ENCODE data around the gene CDKN1C.

Gene CDKN1C

GRCh38 chr11:2887515-2888195 lies 2.1 kb upstream of the CDKN1C start:
- DNase-seq = no peak

DNA sequence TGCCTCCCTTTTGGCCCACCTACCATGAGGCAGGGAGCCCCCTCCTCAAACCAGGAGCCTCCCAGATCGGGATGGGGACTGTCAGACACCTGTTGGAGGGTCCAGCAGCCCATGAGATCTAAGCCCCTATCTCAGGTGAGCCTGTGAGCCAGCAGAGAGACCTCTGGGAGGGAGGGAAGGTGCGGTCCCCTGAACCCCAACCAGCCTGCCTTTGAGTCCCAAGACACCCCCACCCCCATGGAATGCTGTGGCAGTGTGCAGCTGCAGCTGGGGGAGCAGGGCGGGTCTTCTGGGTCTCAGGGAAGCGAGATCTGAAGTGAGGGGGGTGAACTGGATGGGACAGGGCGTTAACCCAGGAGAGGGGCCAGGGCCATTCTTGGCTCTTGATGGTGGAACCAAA lies 1.4 kb upstream of the CDKN1C start:
- DNase-seq = no peak

DNA sequence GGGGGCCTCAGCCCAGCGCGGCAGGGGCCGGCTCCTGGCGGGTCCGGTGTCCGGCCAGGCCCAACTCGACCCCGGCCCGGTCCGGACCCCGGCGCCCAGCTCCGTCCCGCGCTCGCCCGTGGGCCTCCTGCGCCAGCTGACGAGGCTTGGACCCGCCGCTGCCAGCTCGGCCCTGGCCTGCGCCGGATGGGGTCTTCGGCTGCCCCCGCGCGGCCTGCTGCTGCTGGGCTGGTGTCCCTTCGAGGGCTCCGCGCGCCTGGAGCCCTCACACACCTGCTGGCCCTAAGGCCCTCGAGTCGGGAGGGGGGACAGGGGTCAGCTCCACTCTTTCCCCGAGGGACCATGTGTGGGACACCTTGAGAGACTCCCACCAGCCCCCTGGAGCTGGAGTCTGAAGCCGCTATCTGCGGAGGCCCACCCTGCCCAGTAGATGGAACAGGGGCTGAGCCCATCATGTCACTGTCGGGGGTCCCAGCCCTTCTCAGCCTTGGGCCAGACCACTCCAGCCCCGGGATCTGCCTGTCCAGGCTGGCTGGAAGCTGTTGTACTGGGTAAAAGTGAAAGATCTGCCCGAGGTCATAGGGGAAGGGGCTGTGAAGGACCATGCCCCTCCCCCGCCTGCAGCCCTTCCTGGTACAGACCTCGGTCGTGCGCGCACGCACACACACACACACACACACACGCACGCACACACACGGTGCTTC lies 768 bp upstream of the CDKN1C start:
- DNase-seq = no peak

- no peak for DNase-seq
These were observed 428 bp downstream of the CDKN1C start for GRCh38 chr11:2885017-2885677.

DNA sequence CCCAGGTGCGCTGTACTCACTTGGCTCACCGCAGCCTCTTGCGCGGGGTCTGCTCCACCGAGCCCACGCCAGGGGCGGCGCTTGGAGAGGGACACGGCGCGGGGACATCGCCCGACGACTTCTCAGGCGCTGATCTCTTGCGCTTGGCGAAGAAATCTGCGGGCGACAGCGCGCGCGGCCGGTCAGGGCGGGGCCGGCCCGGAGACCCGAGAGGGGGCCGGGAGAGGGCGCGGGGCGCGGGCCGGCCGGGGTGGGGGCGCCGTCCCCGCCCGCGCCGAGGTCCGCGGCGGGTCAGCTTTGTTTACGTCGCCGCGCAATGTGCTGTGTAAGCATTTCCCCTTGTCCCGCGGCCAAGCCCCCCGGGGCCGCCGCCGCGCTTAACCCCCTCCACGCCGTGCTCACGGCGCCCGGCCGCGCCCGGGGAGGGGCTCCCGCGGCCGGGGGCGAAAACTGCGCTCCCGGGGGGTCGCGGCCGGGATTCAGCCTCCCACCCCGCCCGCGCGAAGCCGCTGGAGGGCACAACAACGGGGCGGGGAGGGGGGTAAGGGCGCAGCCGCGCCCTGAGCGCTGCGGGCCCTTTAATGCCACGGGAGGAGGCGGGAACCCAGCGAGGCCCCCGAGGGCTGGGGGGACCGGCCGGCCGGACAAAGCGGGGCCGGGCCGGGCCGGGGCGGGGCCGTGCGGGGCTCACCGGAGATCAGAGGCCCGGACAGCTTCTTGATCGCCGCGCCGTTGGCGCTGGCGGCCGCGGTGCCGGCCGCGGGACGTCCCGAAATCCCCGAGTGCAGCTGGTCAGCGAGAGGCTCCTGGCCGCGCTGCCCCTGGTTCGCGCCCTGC lies 1.4 kb downstream of the CDKN1C start:
- DNase-seq = no peak

DNA sequence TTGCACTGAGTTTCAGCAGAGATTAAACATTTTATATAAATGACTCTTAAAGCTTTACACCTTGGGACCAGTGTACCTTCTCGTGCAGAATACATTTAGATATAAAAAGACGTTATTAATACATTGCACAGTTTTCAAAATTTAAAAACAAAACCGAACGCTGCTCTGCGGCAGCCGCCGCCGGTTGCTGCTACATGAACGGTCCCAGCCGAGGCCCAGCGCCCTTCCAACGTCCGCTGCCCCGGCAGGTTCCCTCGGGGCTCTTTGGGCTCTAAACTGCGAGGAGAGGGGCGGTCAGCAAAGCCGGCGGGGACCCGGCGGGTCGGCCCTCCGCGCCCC lies 2.0 kb downstream of the CDKN1C start:
- no peak for DNase-seq

DNA sequence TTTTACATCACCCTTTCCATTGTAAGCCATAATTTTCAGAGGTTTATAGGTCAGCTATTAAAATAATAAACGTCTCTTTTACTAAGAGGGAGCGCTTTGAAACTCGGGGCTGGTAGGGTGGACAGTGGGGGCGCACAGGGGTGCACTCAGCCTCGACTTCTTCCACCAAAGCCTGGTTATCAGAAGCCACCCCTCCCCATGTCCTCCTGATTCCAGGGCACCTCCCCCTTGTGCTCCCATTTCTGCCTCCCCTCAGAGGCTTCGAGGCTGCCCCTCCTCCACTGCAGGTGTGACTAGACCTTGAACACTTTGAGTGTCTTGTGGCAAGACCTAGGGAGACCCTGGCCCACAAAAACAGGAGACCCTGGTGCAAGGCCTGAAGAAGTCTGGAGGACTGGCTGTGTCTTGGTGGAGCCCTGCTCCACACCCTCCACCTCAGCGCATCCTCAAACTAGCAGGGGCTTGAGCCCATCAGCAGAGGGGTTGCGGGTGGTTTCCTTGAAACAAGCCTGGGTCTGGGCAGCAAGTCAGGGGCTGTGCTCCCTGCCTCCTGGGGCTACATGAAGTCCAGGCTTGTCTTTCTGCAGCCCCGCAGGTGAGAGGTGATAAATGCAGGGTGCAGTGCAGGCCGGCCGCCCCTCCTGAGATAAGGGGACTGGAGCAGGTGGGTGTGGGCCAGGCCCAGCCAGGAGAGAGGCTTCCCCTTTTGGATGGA lies 3.0 kb downstream of the CDKN1C start:
- DNase-seq = no peak

DNA sequence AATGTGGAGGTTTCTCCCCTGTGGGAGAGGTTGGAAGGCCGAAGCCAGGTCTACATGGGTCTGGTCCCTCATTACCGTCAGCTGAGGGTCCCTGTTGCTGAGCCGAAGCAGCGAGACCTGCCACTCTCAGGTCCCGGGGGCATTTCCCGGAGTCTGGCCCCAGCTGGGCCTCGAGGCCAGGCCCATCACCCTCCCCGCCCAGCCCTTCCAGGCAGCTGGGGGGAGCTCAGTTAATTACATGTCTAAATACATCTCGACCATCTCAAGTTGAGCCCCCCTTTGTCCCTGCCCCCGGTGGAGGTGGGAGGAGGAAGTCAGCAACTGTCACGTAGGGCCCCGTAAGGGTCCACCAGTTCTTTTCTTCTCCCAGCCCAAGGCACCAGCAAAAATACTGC lies 3.6 kb downstream of the CDKN1C start:
- DNase-seq = no peak

DNA sequence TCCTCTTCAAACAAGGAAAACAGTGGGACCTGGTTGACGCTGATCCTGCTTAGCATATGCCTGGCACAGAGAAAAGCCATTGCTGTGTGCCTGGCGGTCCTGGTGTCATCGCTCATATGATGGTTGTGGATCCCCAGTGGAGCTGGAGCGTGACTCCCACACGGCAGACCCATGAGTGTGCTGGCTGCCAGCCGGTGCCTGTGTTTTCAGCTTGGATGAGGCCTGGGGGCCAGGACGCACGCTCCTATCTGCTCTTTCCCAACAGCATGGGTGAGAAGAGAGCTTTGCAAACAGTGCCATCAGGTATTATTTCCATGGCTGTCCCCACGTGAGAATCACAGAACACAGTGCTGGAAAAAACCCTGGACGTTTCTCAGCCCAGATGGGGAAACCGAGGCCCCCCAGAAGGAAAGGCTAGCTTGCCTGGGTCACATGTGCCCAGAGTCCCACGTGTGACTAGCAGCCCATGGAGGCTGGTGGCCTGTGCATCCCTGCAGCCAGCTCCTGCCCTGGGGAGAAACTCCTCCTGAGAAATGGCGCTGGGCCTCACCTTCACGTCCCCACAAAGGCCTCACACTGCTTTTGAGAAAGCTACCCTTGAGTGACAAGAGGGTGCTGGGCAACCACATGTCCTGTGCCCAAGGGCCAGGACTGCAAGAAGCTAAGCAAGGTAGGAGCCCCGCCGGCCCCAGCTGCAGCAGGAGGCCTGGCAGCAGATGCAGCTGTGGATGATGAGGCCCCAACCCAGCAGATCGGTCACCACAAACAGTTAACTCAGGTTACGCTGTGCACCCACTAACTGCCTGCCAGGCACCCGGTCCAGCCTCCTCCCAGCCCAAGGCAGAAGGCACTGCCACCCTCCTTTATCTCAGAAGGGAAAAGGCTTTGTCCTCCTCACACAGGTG lies 4.2 kb downstream of the CDKN1C start:
- DNase-seq = no peak

DNA sequence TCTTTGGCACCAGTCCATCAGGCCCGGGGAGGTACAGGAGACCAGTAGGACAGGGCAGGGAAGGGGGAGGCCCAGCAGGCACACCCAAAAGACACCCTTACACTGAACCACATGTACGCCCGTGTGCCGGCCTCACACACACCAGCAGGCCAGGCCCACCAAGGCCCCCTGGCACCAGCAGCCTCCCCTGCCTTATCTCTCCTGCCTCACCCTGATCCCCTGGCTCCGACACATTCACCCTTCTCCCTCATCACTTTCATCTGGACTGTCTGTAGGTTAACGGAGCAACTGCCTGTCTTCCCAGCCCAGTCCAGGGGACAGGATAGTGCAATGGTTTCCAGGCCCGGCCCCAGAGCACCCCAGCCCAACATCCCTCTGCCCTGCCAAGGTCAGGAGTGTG lies 4.9 kb downstream of the CDKN1C start:
- DNase-seq = no peak

GRCh38 chr11:2878782-2879181 lies 6.8 kb downstream of the CDKN1C start:
- DNase-seq = no peak

- DNase-seq = no peak
These were observed 8.1 kb downstream of the CDKN1C start for GRCh38 chr11:2877474-2877873.

GRCh38 chr11:2874963-2875362 lies 10.6 kb downstream of the CDKN1C start:
- no peak for DNase-seq

DNA sequence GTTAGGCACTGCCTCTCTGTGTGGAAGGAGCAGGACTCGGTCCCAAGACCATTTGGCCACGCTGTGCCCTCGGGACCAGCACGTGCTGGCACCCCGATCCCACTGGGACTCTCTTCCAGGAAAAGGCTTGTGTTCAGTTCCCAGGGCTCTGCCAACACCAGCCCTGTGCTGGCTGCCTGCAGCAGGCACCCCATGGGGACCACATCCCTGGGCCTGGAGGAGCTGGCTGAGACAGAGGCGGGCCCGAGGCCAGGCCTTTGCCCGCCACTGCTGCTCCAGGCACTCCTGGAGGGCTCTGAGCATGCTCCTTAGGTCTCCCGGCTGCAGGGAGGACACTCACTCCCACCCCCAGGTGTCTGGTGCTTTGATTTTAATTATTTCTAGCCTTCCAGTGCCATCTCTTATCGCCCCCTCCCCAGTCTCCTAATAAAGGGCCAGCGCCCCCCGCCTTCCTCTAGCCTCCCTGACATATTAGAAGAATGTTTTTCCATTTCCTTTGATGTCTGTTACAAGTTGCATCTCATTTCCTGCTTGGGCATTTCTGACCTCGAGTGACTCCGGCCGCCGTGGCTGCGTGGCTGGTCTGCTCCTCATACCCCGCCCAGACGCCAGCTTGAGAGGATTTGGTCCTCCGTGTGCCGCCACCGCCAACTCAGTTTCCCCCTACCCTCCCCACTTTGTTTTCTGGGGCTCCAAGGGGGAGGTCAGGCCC lies 14.4 kb downstream of the CDKN1C start:
- DNase-seq = no peak

GRCh38 chr11:2870460-2870859 lies 15.1 kb downstream of the CDKN1C start:
- DNase-seq = no peak

DNA sequence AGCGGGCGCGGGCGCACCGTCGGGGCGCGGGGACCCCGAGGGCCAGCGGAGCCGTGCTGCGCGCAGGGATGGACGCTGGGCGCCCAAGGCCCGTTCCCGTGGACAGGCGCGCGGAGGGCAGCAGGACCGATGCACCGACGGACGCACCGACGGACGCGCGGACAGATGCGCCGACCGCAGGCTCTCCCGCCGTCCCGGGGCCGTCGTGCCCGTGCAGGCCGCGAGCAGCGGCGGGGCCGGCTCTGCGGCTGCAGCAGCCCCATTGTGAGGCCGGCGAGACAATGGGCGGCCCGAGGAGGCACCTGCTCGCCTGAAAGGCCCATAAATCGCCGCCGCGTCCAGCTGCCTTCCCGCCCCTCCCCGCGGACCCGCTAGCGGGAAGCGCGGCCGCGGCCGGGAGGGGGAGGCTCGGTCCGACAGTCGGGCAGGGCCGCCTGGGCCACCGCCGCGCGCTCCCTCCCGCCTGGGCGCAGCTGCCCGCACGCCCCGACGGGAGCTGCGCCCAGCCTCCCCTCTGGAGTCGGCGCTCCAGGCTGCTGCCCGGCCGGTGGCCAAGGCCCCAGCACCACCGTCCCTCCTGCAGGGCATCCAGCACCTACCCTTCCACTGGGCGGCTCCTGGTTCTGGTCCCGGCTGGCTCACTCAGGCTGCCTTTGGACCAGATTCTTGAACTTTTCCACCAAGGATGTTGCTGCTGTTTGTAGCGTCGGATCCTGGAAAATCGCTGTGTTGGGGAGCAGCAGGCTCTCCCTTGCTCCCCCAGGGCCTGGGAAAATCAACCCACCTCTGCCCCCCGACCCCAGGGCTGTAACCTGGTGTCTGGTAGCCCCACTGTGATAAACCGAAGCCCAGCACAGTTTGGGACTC lies 15.8 kb downstream of the CDKN1C start:
- no peak for DNase-seq

GRCh38 chr11:2869134-2869526 lies 16.4 kb downstream of the CDKN1C start:
- no peak for DNase-seq

- DNase-seq = no peak
These were observed 17.0 kb downstream of the CDKN1C start for GRCh38 chr11:2868506-2869133.

- no peak for DNase-seq
These were observed 17.7 kb downstream of the CDKN1C start for GRCh38 chr11:2867722-2868505.

Measured in NCI-H1436 treated with DMSO at 0.1 percent for 48 hours (cell line).